DOHH2 (cell line): ENCODE data around the gene RANGAP1.

Source experiments
- CTCF ChIP-seq: fragments of 200-600 bp; sonication (generic); IDR thresholded peaks from one replicate; pipeline ENCODE4 v1.5.1; 2014; ENCODE audit warnings: antibody characterized with exemption, mild to moderate bottlenecking, low read depth, low read length; ENCODE audit not compliant: poor library complexity, severe bottlenecking
- EZH2phosphoT487 ChIP-seq: fragments of 200-600 bp; sonication (generic); IDR thresholded peaks from 2 replicates; pipeline ENCODE4 v1.6.1; 2017; ENCODE audit warnings: borderline replicate concordance, mild to moderate bottlenecking, antibody characterized with exemption, low read length, moderate library complexity, mixed read lengths

- no peak for TF ChIP-seq CTCF
- TF ChIP-seq EZH2phosphoT487, result no peak
Observed at GRCh38 chr22:41308544-41308947, 22.6 kb upstream of the RANGAP1 start.
